SK-N-SH (cell line): ENCODE results near the gene ZNF527.

ENCODE experiments used
- CTCF ChIP-seq: fragments of 200-600 bp; sonication (generic); IDR thresholded peaks from 2 replicates; pipeline ENCODE4 v1.6.1; 2017; ENCODE audit warnings: antibody characterized with exemption, mild to moderate bottlenecking, moderate library complexity
- RCOR1 ChIP-seq: fragments of 150-350 bp; IDR thresholded peaks from 2 replicates; pipeline ENCODE4 v1.6.1; 2017; ENCODE audit warnings: antibody characterized with exemption, low read length
- REST ChIP-seq: IDR thresholded peaks from 2 replicates; pipeline ENCODE4 v1.6.1; 2012; ENCODE audit warnings: mild to moderate bottlenecking, low read depth, low read length, moderate library complexity
- TAF1 ChIP-seq: IDR thresholded peaks from 2 replicates; pipeline ENCODE4 v1.6.1; 2012; ENCODE audit warnings: low read depth, mild to moderate bottlenecking, low read length, moderate library complexity, borderline replicate concordance

- TF ChIP-seq CTCF (no peak), REST (no peak), RCOR1 (no peak), TAF1 (no peak)
Observed at GRCh38 chr19:37389234-37389633, 18.3 kb downstream of the ZNF527 start.
